Mesendoderm (in vitro differentiated cells): Measurements from ENCODE around the gene SCG2.

ENCODE experiments used
- DNase-seq: peaks from one replicate; pipeline ENCODE4 v3.0.0; 2013
- H2AK5ac ChIP-seq: 2 replicates; pipeline ENCODE4 v1.6.1; 2013; ENCODE audit warnings: low read length, inconsistent platforms
- H2BK120ac ChIP-seq: 2 replicates; pipeline ENCODE4 v1.6.1; 2013; ENCODE audit warnings: low read depth, mild to moderate bottlenecking, low read length, moderate library complexity, mixed read lengths
- H2BK15ac ChIP-seq: replicated peaks from 2 replicates; pipeline ENCODE4 v1.6.1; 2013; ENCODE audit warnings: low read depth, mild to moderate bottlenecking, moderate library complexity
- H2BK5ac ChIP-seq: 2 replicates; pipeline ENCODE4 v1.6.1; 2013; ENCODE audit warnings: low read length, inconsistent platforms
- H3K18ac ChIP-seq: 2 replicates; pipeline ENCODE4 v1.6.1; 2013; ENCODE audit warnings: mild to moderate bottlenecking, low read length, mixed read lengths
- H3K23ac ChIP-seq: one replicate; pipeline ENCODE4 v1.6.1; 2013; ENCODE audit warnings: low read length
- H3K27ac ChIP-seq: 2 replicates; pipeline ENCODE4 v1.5.1; 2013; ENCODE audit warnings: low read depth, mild to moderate bottlenecking, inconsistent platforms, low read length, moderate library complexity
- H3K27me3 ChIP-seq: 2 replicates; pipeline ENCODE4 v1.6.1; 2013; ENCODE audit warnings: low read length, control low read depth, mild to moderate bottlenecking, inconsistent platforms; ENCODE audit not compliant: insufficient read depth, poor library complexity
- H3K36me3 ChIP-seq: 2 replicates; pipeline ENCODE4 v1.6.1; 2013; ENCODE audit warnings: low read length, inconsistent platforms; ENCODE audit not compliant: control insufficient read depth, insufficient read depth
- H3K4ac ChIP-seq: one replicate; pipeline ENCODE4 v1.6.1; 2013; ENCODE audit warnings: low read depth, mild to moderate bottlenecking, low read length, moderate library complexity
- H3K4me1 ChIP-seq: 2 replicates; pipeline ENCODE4 v1.6.1; 2013; ENCODE audit warnings: low read depth, low read length, inconsistent platforms; ENCODE audit not compliant: control insufficient read depth
- H3K4me2 ChIP-seq: 2 replicates; pipeline ENCODE4 v1.6.1; 2013; ENCODE audit warnings: low read length
- H3K4me3 ChIP-seq: 2 replicates; pipeline ENCODE4 v1.5.1; 2013; ENCODE audit warnings: mild to moderate bottlenecking, low read length
- H3K56ac ChIP-seq: one replicate; pipeline ENCODE4 v1.6.1; 2013; ENCODE audit warnings: low read length
- H3K79me1 ChIP-seq: 2 replicates; pipeline ENCODE4 v1.6.1; 2013; ENCODE audit warnings: low read length, inconsistent platforms
- H3K79me2 ChIP-seq: 2 replicates; pipeline ENCODE4 v1.6.1; 2013; ENCODE audit warnings: mild to moderate bottlenecking, low read length; ENCODE audit not compliant: control insufficient read depth, insufficient read depth
- H3K9ac ChIP-seq: 2 replicates; pipeline ENCODE4 v1.6.1; 2013; ENCODE audit warnings: low read length, inconsistent platforms
- H4K5ac ChIP-seq: one replicate; pipeline ENCODE4 v1.6.1; 2013; ENCODE audit warnings: low read length
- H4K8ac ChIP-seq: one replicate; pipeline ENCODE4 v1.6.1; 2013; ENCODE audit warnings: low read depth, mild to moderate bottlenecking, control low read depth, low read length, moderate library complexity
- WGBS: extraction: QIAGEN DNeasy Blood & Tissue Kit; methylation state at CpG from one replicate; pipeline ENCODE4 v1.1.7; 2013; ENCODE audit warnings: low lambda C conversion rate, missing lambda C conversion rate; ENCODE audit not compliant: insufficient coverage; ENCODE audit errors: extremely low coverage; 5-methylcytosine and 5-hydroxymethylcytosine counted together

Gene SCG2

DNA sequence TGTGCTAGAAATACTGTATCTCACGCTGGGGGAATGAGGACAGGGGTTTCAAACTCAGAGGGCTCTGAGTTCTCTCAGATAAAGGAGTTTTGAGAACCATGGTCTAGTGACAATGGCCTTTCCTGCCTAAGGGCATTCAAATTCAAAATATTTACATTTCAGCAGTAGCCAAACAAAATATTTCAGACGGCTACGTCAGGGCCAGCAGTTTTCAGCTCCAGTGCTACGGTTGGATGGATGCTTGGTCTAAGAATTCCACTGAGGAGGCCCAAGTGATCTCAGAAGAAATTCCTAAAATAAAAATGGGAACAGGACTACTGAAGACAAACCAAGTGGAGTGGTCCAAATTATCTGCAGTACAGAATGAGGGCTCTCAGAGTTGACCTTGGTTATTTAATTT lies 41.1 kb upstream of the SCG2 start:
- H3K4ac ChIP-seq = no peak overlapping the region
- H3K56ac ChIP-seq = no peak overlapping the region
- no peak overlapping the region for H2BK5ac ChIP-seq
- H3K4me1 ChIP-seq = no peaks in the 10 kb centered on the region
- no peak overlapping the region for H2BK120ac ChIP-seq
- no peak overlapping the region for H3K4me3 ChIP-seq
- H3K18ac ChIP-seq = no peak overlapping the region
- H3K27me3 ChIP-seq = no peaks in the 10 kb centered on the region
- H3K79me2 ChIP-seq = no peaks in the 10 kb centered on the region
- no peak overlapping the region for H3K9ac ChIP-seq
- DNase-seq = no peak
- H2AK5ac ChIP-seq = no peak overlapping the region
- no peak overlapping the region for H4K8ac ChIP-seq
- H3K36me3 ChIP-seq = no peaks in the 10 kb centered on the region
- no CpG with 5 or more reads among the region's 4 CpGs for WGBS
- H2BK15ac ChIP-seq = no peak overlapping the region
- no peak overlapping the region for H3K23ac ChIP-seq
- no peak overlapping the region for H4K5ac ChIP-seq
- H3K79me1 ChIP-seq = no peaks in the 10 kb centered on the region
- H3K27ac ChIP-seq = no peak overlapping the region
- H3K4me2 ChIP-seq = no peak overlapping the region

DNA sequence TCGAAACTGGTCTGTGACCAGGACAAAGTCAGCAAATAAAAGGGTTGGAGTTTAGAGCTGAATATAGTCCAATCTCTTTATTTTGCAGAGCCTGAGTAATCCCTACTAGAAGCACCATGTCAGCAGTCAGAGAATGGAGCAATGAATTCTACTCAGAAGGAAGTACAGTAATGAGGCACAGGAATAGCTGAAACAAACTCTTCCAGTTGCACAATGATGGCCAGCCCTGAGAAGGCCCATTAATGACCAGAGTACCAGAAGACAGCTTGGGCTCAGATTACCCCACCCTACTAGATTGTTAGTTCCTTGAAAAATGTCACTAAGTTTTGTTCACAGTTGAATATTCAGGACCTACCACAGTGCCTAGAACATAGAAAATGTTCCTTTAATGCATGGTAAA lies 40.3 kb upstream of the SCG2 start:
- H2BK120ac ChIP-seq = no peak overlapping the region
- H4K5ac ChIP-seq = no peak overlapping the region
- H3K4me1 ChIP-seq = no peaks in the 10 kb centered on the region
- no peaks in the 10 kb centered on the region for H3K27me3 ChIP-seq
- WGBS = no CpG with 5 or more reads among the region's 1 CpG
- no peak overlapping the region for H2BK15ac ChIP-seq
- H4K8ac ChIP-seq = no peak overlapping the region
- H3K56ac ChIP-seq = no peak overlapping the region
- no peaks in the 10 kb centered on the region for H3K79me2 ChIP-seq
- H3K18ac ChIP-seq = no peak overlapping the region
- no peak overlapping the region for H2AK5ac ChIP-seq
- H3K23ac ChIP-seq = no peak overlapping the region
- no peak overlapping the region for H3K4ac ChIP-seq
- no peak overlapping the region for H3K4me2 ChIP-seq
- H3K79me1 ChIP-seq = no peaks in the 10 kb centered on the region
- no peak overlapping the region for H3K4me3 ChIP-seq
- no peak overlapping the region for H3K27ac ChIP-seq
- no peaks in the 10 kb centered on the region for H3K36me3 ChIP-seq
- no peak for DNase-seq
- H2BK5ac ChIP-seq = no peak overlapping the region
- H3K9ac ChIP-seq = no peak overlapping the region

DNA sequence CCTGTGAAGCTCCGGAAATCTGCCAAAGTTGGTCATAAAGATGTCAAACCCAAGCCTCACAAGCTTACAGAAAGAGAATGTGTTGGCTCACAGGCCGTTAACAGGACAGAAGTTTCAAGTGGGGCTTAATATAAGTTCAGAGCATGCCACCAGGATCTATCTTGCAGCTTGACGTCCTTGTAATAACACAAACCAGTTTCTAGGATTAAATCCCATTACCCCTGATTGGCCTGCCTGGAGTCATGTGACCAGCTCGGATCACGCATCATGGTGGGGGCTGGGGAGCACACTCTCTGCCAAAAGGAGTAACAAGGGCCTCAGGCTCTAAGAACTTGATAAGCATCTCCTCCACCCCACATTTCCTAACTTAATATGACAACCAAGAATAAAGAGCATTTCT lies 38.9 kb upstream of the SCG2 start:
- Histone ChIP-seq H3K4ac (no peak overlapping the region), H2AK5ac (no peak overlapping the region), H3K56ac (no peak overlapping the region), H2BK15ac (no peak overlapping the region), H2BK120ac (no peak overlapping the region), H4K8ac (no peak overlapping the region), H3K79me1 (no peaks in the 10 kb centered on the region), H3K4me1 (no peaks in the 10 kb centered on the region), H4K5ac (no peak overlapping the region), H3K27ac (no peak overlapping the region), H3K27me3 (no peaks in the 10 kb centered on the region), H3K79me2 (no peaks in the 10 kb centered on the region), H3K36me3 (no peaks in the 10 kb centered on the region), H2BK5ac (no peak overlapping the region), H3K9ac (no peak overlapping the region), H3K23ac (no peak overlapping the region), H3K4me3 (no peak overlapping the region), H3K4me2 (no peak overlapping the region), H3K18ac (no peak overlapping the region)
- no CpG with 5 or more reads among the region's 5 CpGs for WGBS
- no peak for DNase-seq

DNA sequence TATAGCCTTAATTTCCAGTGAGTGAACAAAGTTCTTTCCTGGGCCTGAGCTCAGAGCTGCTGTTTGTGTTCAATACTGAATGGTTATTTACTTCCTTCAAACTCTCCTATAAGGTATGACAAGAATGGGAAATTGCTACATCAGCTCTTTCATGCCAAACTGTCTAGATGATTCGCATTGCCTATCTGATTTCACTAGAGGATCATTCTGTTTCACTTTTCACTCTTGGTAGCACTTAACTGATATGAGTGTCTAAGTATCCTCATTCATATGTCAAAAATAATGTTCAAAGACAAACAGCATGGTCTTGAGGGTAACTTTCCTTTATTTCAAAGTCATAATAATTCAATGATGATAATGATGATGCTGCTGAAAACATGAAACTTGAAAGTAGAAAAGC lies 32.9 kb upstream of the SCG2 start:
- no peak overlapping the region for H3K23ac ChIP-seq
- no peaks in the 10 kb centered on the region for H3K4me1 ChIP-seq
- no peak overlapping the region for H2BK5ac ChIP-seq
- no peak overlapping the region for H4K5ac ChIP-seq
- no peak overlapping the region for H2BK120ac ChIP-seq
- WGBS = no CpG with 5 or more reads among the region's 1 CpG
- no peaks in the 10 kb centered on the region for H3K79me1 ChIP-seq
- H4K8ac ChIP-seq = no peak overlapping the region
- no peaks in the 10 kb centered on the region for H3K36me3 ChIP-seq
- H2BK15ac ChIP-seq = no peak overlapping the region
- H3K4me2 ChIP-seq = no peak overlapping the region
- no peak overlapping the region for H3K18ac ChIP-seq
- H2AK5ac ChIP-seq = no peak overlapping the region
- no peak overlapping the region for H3K4ac ChIP-seq
- no peak overlapping the region for H3K27ac ChIP-seq
- H3K56ac ChIP-seq = no peak overlapping the region
- H3K27me3 ChIP-seq = no peaks in the 10 kb centered on the region
- H3K9ac ChIP-seq = no peak overlapping the region
- H3K4me3 ChIP-seq = no peak overlapping the region
- DNase-seq = no peak
- H3K79me2 ChIP-seq = no peaks in the 10 kb centered on the region

DNA sequence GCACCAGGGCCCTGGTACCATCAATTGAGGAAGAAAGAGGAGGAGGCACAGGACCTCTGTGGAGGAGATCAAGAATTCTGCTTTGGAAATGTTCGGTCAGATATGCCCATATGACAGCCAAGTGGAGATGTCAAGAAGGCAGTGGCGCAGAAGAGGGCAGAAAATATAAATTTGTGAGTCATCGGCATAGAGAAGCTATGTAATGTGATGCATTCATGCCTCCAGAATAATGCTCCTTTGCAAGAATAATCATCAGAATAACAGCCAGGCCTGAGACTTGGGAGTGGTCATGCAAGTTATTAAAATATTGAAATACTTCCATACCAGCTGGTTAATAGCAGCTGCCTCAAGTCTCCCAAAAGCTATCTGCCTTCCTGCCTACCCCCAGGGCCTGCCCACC lies 32.1 kb upstream of the SCG2 start:
- H3K23ac ChIP-seq = no peak overlapping the region
- no peak overlapping the region for H2BK120ac ChIP-seq
- no peaks in the 10 kb centered on the region for H3K4me1 ChIP-seq
- no peak overlapping the region for H2AK5ac ChIP-seq
- no CpG with 5 or more reads among the region's 3 CpGs for WGBS
- H3K9ac ChIP-seq = no peak overlapping the region
- no peak overlapping the region for H4K5ac ChIP-seq
- no peak overlapping the region for H3K27ac ChIP-seq
- H4K8ac ChIP-seq = no peak overlapping the region
- H3K4me3 ChIP-seq = no peak overlapping the region
- H3K4me2 ChIP-seq = no peak overlapping the region
- no peaks in the 10 kb centered on the region for H3K79me2 ChIP-seq
- no peak overlapping the region for H3K4ac ChIP-seq
- no peak for DNase-seq
- H3K56ac ChIP-seq = no peak overlapping the region
- H3K36me3 ChIP-seq = no peaks in the 10 kb centered on the region
- no peak overlapping the region for H3K18ac ChIP-seq
- H2BK15ac ChIP-seq = no peak overlapping the region
- no peaks in the 10 kb centered on the region for H3K79me1 ChIP-seq
- H3K27me3 ChIP-seq = no peaks in the 10 kb centered on the region
- no peak overlapping the region for H2BK5ac ChIP-seq

DNA sequence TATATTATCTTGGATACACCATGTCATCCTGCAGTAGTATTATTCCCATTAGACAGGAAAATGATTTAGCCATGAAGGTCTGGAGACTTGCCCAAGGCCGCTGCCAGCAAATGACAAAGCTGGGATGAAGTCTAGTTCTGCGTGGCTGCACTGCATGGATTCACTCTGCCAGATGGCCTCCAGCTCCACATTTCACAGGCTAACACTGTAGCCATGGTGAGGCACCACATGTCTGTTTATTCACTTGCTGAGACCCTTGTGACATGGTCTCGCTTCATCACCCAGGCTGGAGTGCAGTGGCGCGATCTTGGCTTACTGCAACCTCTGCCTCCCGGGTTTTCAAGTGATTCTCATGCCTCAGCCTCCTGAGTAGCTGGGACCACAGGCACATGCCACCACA lies 31.5 kb upstream of the SCG2 start:
- no peak overlapping the region for H2AK5ac ChIP-seq
- H3K27ac ChIP-seq = no peak overlapping the region
- no peak overlapping the region for H2BK15ac ChIP-seq
- no peaks in the 10 kb centered on the region for H3K79me1 ChIP-seq
- no peaks in the 10 kb centered on the region for H3K4me1 ChIP-seq
- no peak overlapping the region for H2BK5ac ChIP-seq
- H3K4ac ChIP-seq = no peak overlapping the region
- H2BK120ac ChIP-seq = no peak overlapping the region
- no peak overlapping the region for H3K23ac ChIP-seq
- H3K56ac ChIP-seq = no peak overlapping the region
- H3K79me2 ChIP-seq = no peaks in the 10 kb centered on the region
- H3K36me3 ChIP-seq = no peaks in the 10 kb centered on the region
- no peak overlapping the region for H3K9ac ChIP-seq
- H3K27me3 ChIP-seq = no peaks in the 10 kb centered on the region
- no peak overlapping the region for H3K4me2 ChIP-seq
- H3K18ac ChIP-seq = no peak overlapping the region
- no peak overlapping the region for H4K5ac ChIP-seq
- no peak for DNase-seq
- no peak overlapping the region for H4K8ac ChIP-seq
- no peak overlapping the region for H3K4me3 ChIP-seq
- WGBS = no CpG with 5 or more reads among the region's 6 CpGs
